Parathyroid adenoma (tissue), 2 donors: ENCODE results near the gene OR51V1.

ENCODE experiments used
- H2AFZ ChIP-seq: fragments of 300-600 bp; sonication (generic); one replicate; pipeline ENCODE4 v1.7.0; 2017; ENCODE audit warnings: antibody characterized with exemption, mild to moderate bottlenecking
- H3K27ac ChIP-seq: fragments of 300-600 bp; sonication (generic); one replicate; pipeline ENCODE4 v1.7.0; 2017
- H3K27me3 ChIP-seq: fragments of 300-600 bp; sonication (generic); one replicate; pipeline ENCODE4 v1.7.0; 2017; ENCODE audit warnings: low read length; ENCODE audit not compliant: control insufficient read depth, insufficient read depth
- H3K36me3 ChIP-seq: fragments of 300-600 bp; sonication (generic); one replicate; pipeline ENCODE4 v1.7.0; 2017; ENCODE audit warnings: low read length; ENCODE audit not compliant: control insufficient read depth, insufficient read depth
- H3K4me1 ChIP-seq: fragments of 300-600 bp; sonication (generic); one replicate; pipeline ENCODE4 v1.7.0; 2017; ENCODE audit warnings: control low read depth
- H3K4me2 ChIP-seq: fragments of 300-600 bp; sonication (generic); one replicate; pipeline ENCODE4 v1.7.0; 2017; ENCODE audit warnings: low read length
- H3K4me3 ChIP-seq: fragments of 300-600 bp; sonication (generic); one replicate; pipeline ENCODE4 v1.7.0; 2017; ENCODE audit warnings: low read depth, low read length
- H3K79me2 ChIP-seq: fragments of 300-600 bp; sonication (generic); one replicate; pipeline ENCODE4 v1.7.0; 2017; ENCODE audit warnings: control low read depth
- H3K9ac ChIP-seq: fragments of 300-600 bp; sonication (generic); one replicate; pipeline ENCODE4 v1.7.0; 2017; ENCODE audit warnings: mild to moderate bottlenecking
- H3K9me3 ChIP-seq: fragments of 300-600 bp; sonication (generic); one replicate; pipeline ENCODE4 v1.7.0; 2017; ENCODE audit warnings: low read length; ENCODE audit not compliant: control insufficient read depth
- CTCF ChIP-seq: fragments of 300-600 bp; sonication (generic); IDR thresholded peaks from one replicate; pipeline ENCODE4 v1.7.0; 2017; ENCODE audit warnings: antibody characterized with exemption, mild to moderate bottlenecking
- donor health status: primary hyperparathyroidism.

The OR51V1 gene

DNA sequence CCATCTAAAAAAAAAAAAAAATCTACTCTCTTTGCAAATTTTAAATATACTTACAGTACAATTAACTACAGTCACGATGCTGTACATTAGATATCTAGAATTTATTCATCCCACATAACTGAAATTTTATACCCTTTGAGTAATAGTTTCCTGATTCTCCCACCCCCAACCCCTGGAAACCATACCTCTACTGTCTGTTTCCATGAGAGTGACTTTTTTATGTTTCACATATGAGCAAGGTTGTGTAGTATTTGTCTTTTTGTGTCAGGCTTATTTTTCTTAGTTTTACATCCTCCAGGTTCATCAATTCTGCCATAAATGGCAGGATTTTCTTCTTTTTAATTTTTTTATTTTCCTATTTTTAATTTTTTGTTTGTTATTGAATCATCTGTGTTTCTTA is 23.2 kb upstream of the OR51V1 start:
- Histone ChIP-seq H3K36me3 (no peaks in the 10 kb centered on the region), H3K9me3 (no peaks in the 10 kb centered on the region), H3K4me1 (no peaks in the 10 kb centered on the region), H3K9ac (no peak overlapping the region), H3K79me2 (no peaks in the 10 kb centered on the region), H3K4me3 (no peak overlapping the region), H3K27ac (no peak overlapping the region), H3K27me3 (no peaks in the 10 kb centered on the region), H3K4me2 (no peak overlapping the region), H2AFZ (no peak overlapping the region)
- TF ChIP-seq CTCF = no peak

DNA sequence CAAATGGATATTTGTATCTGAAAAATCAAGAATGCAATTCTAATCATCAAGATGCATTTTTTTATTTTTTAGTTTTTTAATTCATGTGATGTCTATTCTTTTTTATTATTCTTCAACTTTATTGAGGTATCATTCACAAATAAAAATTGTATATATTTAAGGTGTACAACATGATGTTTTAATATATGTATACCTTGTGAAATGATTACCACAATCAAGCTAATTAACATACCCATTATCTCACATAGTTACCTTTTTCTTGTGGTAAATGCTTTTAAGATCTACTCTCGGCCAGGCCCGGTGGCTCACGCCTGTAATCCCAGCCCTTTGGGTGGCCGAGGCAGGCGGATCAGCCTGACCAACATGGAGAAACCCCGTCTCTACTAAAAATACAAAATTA is 22.7 kb upstream of the OR51V1 start:
- Histone ChIP-seq H3K4me2 (no peak overlapping the region), H3K36me3 (no peaks in the 10 kb centered on the region), H2AFZ (no peak overlapping the region), H3K9ac (no peak overlapping the region), H3K27me3 (no peaks in the 10 kb centered on the region), H3K27ac (no peak overlapping the region), H3K79me2 (no peaks in the 10 kb centered on the region), H3K4me1 (no peaks in the 10 kb centered on the region), H3K4me3 (no peak overlapping the region), H3K9me3 (no peaks in the 10 kb centered on the region)
- no peak for TF ChIP-seq CTCF

GRCh38 chr11:5210376-5210885 is 9.9 kb upstream of the OR51V1 start:
- Histone ChIP-seq H3K27me3 (no peaks in the 10 kb centered on the region), H3K79me2 (no peaks in the 10 kb centered on the region), H3K36me3 (no peaks in the 10 kb centered on the region), H3K4me1 (no peaks in the 10 kb centered on the region), H3K27ac (no peak overlapping the region), H3K9ac (no peak overlapping the region), H3K9me3 (no peaks in the 10 kb centered on the region), H3K4me3 (no peak overlapping the region), H2AFZ (no peak overlapping the region), H3K4me2 (no peak overlapping the region)
- TF ChIP-seq CTCF = no peak

- no peaks in the 10 kb centered on the region for H3K4me1 ChIP-seq
- no peaks in the 10 kb centered on the region for H3K9me3 ChIP-seq
- H3K79me2 ChIP-seq = no peaks in the 10 kb centered on the region
- H3K9ac ChIP-seq = no peak overlapping the region
- no peak overlapping the region for H3K4me3 ChIP-seq
- TF ChIP-seq CTCF = no peak
- no peak overlapping the region for H2AFZ ChIP-seq
- H3K36me3 ChIP-seq = no peaks in the 10 kb centered on the region
- H3K27ac ChIP-seq = no peak overlapping the region
- no peak overlapping the region for H3K4me2 ChIP-seq
- no peaks in the 10 kb centered on the region for H3K27me3 ChIP-seq
These were observed 4.3 kb upstream of the OR51V1 start for GRCh38 chr11:5204787-5205186.

GRCh38 chr11:5203366-5203765 is 2.9 kb upstream of the OR51V1 start:
- H3K27me3 ChIP-seq = no peaks in the 10 kb centered on the region
- H3K4me2 ChIP-seq = no peak overlapping the region
- H3K9me3 ChIP-seq = no peaks in the 10 kb centered on the region
- H3K9ac ChIP-seq = no peak overlapping the region
- no peak for TF ChIP-seq CTCF
- H2AFZ ChIP-seq = no peak overlapping the region
- no peaks in the 10 kb centered on the region for H3K79me2 ChIP-seq
- H3K36me3 ChIP-seq = no peaks in the 10 kb centered on the region
- no peak overlapping the region for H3K27ac ChIP-seq
- no peak overlapping the region for H3K4me3 ChIP-seq
- H3K4me1 ChIP-seq = no peaks in the 10 kb centered on the region
